ENCODE results near the gene TMEM38B.

TMEM38B gene

GRCh38 chr9:105822814-105823213 lies 128.5 kb downstream of the TMEM38B start:
- Histone ChIP-seq H3K27me3 (ENCODE audit: insufficient read depth, poor library complexity, severe bottlenecking) (no peaks in the 10 kb centered on the region), H3K4me3 (replicated peaks; ENCODE audit: insufficient read depth, low read length) (no peak overlapping the region), H3K27ac (replicated peaks) (no peak overlapping the region)
- DNase-seq (ENCODE audit: low read depth in 1 of 2, low spot score in 1 of 2): no peak
- TF ChIP-seq GABPA (IDR thresholded peaks at IDR 0.05; ENCODE audit: low read depth) (no peak), CTCF (IDR thresholded peaks at IDR 0.05; ENCODE audit: insufficient read depth, low read length) (no peak), SPI1 (IDR thresholded peaks at IDR 0.05; ENCODE audit: borderline replicate concordance, low read depth) (no peak), REST (IDR thresholded peaks at IDR 0.05; ENCODE audit: insufficient replicate concordance, low read depth) (no peak), POLR2AphosphoS5 (IDR thresholded peaks at IDR 0.05; ENCODE audit: low read depth) (no peak)

Measured in HL-60 (cell line).